MCF 10A (cell line): ENCODE measurements around the gene SLC12A3. TPM values are rescaled to one million over a fixed set of nuclear protein-coding genes. Genes with fewer than 3 reads are reported as not detected.

Experiments used
- BruUV-seq: library from RNA; stranded (reverse); fragments of 400-500 nt; replicated peaks from 2 replicates; lab custom pipeline; 2021; lab: Mats Ljungman, UMichigan
- CTCF ChIA-PET: fragments of 300-600 bp; sonication (Branson Sonifier 250); formaldehyde crosslinking; extraction: SDS; loops from one replicate; lab custom pipeline; 2021; ENCODE audit warnings: antibody characterized with exemption, inconsistent platforms; lab: Yijun Ruan, JAX
- POLR2A ChIA-PET: fragments of 300-600, 350-650 bp; sonication (Branson Sonifier 250); formaldehyde crosslinking; extraction: SDS; loops from one replicate; lab custom pipeline; 2020; ENCODE audit warnings: antibody characterized with exemption, inconsistent platforms; lab: Yijun Ruan, JAX
- DNase-seq: peaks from one replicate; pipeline ENCODE4 v3.0.0-alpha.2; 2018; ENCODE audit not compliant: unreplicated experiment
- H3K27ac Mint-ChIP-seq: one replicate; pipeline ENCODE4 v1.8.0; 2022; ENCODE audit warnings: mild to moderate bottlenecking, low read depth, mixed read lengths; ENCODE audit not compliant: unreplicated experiment
- H3K27me3 Mint-ChIP-seq: one replicate; pipeline ENCODE4 v1.8.0; 2022; ENCODE audit warnings: mixed read lengths; ENCODE audit not compliant: insufficient read depth, unreplicated experiment
- H3K36me3 Mint-ChIP-seq: one replicate; pipeline ENCODE4 v1.8.0; 2022; ENCODE audit warnings: mild to moderate bottlenecking, moderate library complexity, mixed read lengths; ENCODE audit not compliant: insufficient read depth, unreplicated experiment
- H3K4me1 Mint-ChIP-seq: one replicate; pipeline ENCODE4 v1.8.0; 2022; ENCODE audit warnings: mixed read lengths; ENCODE audit not compliant: insufficient read depth, unreplicated experiment
- H3K4me3 Mint-ChIP-seq: one replicate; pipeline ENCODE4 v1.8.0; 2022; ENCODE audit warnings: mild to moderate bottlenecking, moderate library complexity, mixed read lengths; ENCODE audit not compliant: unreplicated experiment
- H3K9me3 Mint-ChIP-seq: one replicate; pipeline ENCODE4 v1.8.0; 2022; ENCODE audit warnings: mixed read lengths; ENCODE audit not compliant: unreplicated experiment
- CTCF ChIP-seq: fragments of 200-600 bp; IDR thresholded peaks from one replicate; pipeline ENCODE4 v1.8.0; 2022; ENCODE audit warnings: antibody characterized with exemption, mild to moderate bottlenecking; ENCODE audit not compliant: unreplicated experiment
- intact Hi-C: fragments of 100-400 bp; cut with micrococcal nuclease; formaldehyde crosslinking; loops from 2 replicates; pipeline ENCODE4 v1.14.1; 2022
- total RNA-seq: library from RNA; stranded (reverse); gene quantifications from 2 replicates; pipeline ENCODE4 v1.2.3, GENCODE V29; 2022

Gene SLC12A3
- total RNA-seq, 1 experiment from 2014 or later = not detected

DNA sequence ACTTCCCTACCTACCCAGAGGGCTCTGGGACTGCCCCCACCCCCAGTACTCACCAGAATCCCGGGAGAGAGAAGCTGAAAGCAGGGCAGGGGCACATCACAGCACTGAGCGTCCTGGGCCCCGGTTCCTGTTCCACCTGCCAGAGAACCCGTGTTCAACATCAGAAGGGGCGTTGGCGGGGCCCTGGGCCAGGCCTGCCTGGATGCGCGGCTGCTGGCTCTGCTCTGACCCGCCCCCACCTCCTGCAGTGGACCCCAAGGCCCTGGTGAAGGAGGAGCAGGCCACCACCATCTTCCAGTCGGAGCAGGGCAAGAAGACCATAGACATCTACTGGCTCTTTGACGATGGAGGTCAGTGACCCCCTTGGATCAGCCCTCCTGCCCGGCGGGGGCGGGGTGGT is 27.7 kb downstream of the SLC12A3 start:
- H3K4me1 Mint-ChIP-seq = no peaks in the 10 kb centered on the region
- H3K27me3 Mint-ChIP-seq = no peaks in the 10 kb centered on the region
- CTCF ChIA-PET = interaction anchor here (0.5 to 0.9 kb wide), 2 partner anchors 191 to 648 kb away, joined by 3 read pairs; no protein-coding TSS in a partner anchor
- intact Hi-C loops = no loop called here
- no peak overlapping the region for H3K27ac Mint-ChIP-seq
- POLR2A ChIA-PET = interaction anchor here (1.1 kb wide), 1 partner anchor 17 kb away, joined by 3 read pairs; no protein-coding TSS in a partner anchor
- no peak overlapping the region for H3K4me3 Mint-ChIP-seq
- no peaks in the 10 kb centered on the region for H3K36me3 Mint-ChIP-seq
- no peaks in the 10 kb centered on the region for H3K9me3 Mint-ChIP-seq
- no TSS peak for BruUV-seq
- TF ChIP-seq CTCF = no peak
- no peak for DNase-seq

GRCh38 chr16:56894331-56894917 is 29.4 kb downstream of the SLC12A3 start:
- intact Hi-C loops = no loop called here
- H3K27ac Mint-ChIP-seq = no peak overlapping the region
- BruUV-seq = no TSS peak
- POLR2A ChIA-PET = no interaction called here
- CTCF ChIA-PET = interaction anchor here (0.6 to 0.7 kb wide), 2 partner anchors 42 to 116 kb away, joined by 3 to 4 read pairs; no protein-coding TSS in a partner anchor
- no peak for DNase-seq
- no peaks in the 10 kb centered on the region for H3K4me1 Mint-ChIP-seq
- H3K27me3 Mint-ChIP-seq = no peaks in the 10 kb centered on the region
- TF ChIP-seq CTCF = no peak
- no peaks in the 10 kb centered on the region for H3K9me3 Mint-ChIP-seq
- H3K36me3 Mint-ChIP-seq = no peaks in the 10 kb centered on the region
- H3K4me3 Mint-ChIP-seq = no peak overlapping the region

- CTCF ChIA-PET = no interaction called here
- intact Hi-C loops = no loop called here
- Mint-ChIP-seq H3K4me1 (no peaks in the 10 kb centered on the region), H3K4me3 (no peak overlapping the region), H3K36me3 (no peaks in the 10 kb centered on the region), H3K27ac (no peak overlapping the region), H3K9me3 (no peaks in the 10 kb centered on the region), H3K27me3 (peaks cover 13% of the 10 kb centered on the region)
- no TSS peak for BruUV-seq
- no peak for TF ChIP-seq CTCF
- POLR2A ChIA-PET = no interaction called here
- no peak for DNase-seq
Observed at GRCh38 chr16:56895813-56896212, 30.8 kb downstream of the SLC12A3 start.

- Mint-ChIP-seq H3K4me1 (no peaks in the 10 kb centered on the region), H3K4me3 (no peak overlapping the region), H3K36me3 (no peaks in the 10 kb centered on the region), H3K27ac (no peak overlapping the region), H3K27me3 (peaks cover 17% of the 10 kb centered on the region), H3K9me3 (no peaks in the 10 kb centered on the region)
- POLR2A ChIA-PET = no interaction called here
- BruUV-seq = no TSS peak
- CTCF ChIA-PET = no interaction called here
- TF ChIP-seq CTCF = no peak
- intact Hi-C loops = no loop called here
- no peak for DNase-seq
Observed at GRCh38 chr16:56896244-56896643, 31.2 kb downstream of the SLC12A3 start.
